DOHH2 (cell line): ENCODE data around the gene ARMC9.

Experiments used
- H3F3A ChIP-seq: fragments of 200-600 bp; sonication (generic), shearing (Covaris generic); 2 replicates; pipeline ENCODE4 v1.6.0; 2016; ENCODE audit warnings: antibody characterized with exemption, mild to moderate bottlenecking; ENCODE audit not compliant: control insufficient read depth, insufficient read depth
- H3K27ac ChIP-seq: fragments of 200-600 bp; sonication (generic); 2 replicates; pipeline ENCODE4 v1.5.1; 2014; ENCODE audit warnings: low read depth, mild to moderate bottlenecking, low read length, moderate library complexity
- H3K27me3 ChIP-seq: fragments of 200-600 bp; sonication (generic); 2 replicates; pipeline ENCODE4 v1.6.1; 2014; ENCODE audit warnings: mild to moderate bottlenecking, low read length, mixed read lengths; ENCODE audit not compliant: control insufficient read depth
- H3K36me3 ChIP-seq: fragments of 200-600 bp; sonication (generic); 2 replicates; pipeline ENCODE4 v1.6.1; 2014; ENCODE audit warnings: mild to moderate bottlenecking, low read length, moderate library complexity, mixed read lengths; ENCODE audit not compliant: control insufficient read depth
- H3K4me1 ChIP-seq: fragments of 200-600 bp; sonication (generic); 2 replicates; pipeline ENCODE4 v1.6.1; 2014; ENCODE audit warnings: mild to moderate bottlenecking, low read length, mixed read lengths; ENCODE audit not compliant: control insufficient read depth
- H3K4me2 ChIP-seq: fragments of 200-600 bp; sonication (generic); 2 replicates; pipeline ENCODE4 v1.6.0; 2014; ENCODE audit warnings: mild to moderate bottlenecking, low read length, moderate library complexity
- H3K4me3 ChIP-seq: fragments of 200-600 bp; sonication (generic); 2 replicates; pipeline ENCODE4 v1.5.1; 2014; ENCODE audit warnings: mild to moderate bottlenecking, low read length, mixed read lengths
- H3K79me2 ChIP-seq: fragments of 200-600 bp; sonication (generic); 2 replicates; pipeline ENCODE4 v1.6.1; 2014; ENCODE audit warnings: mild to moderate bottlenecking, low read length, mixed read lengths; ENCODE audit not compliant: control insufficient read depth
- H3K9me2 ChIP-seq: fragments of 200-600 bp; sonication (generic); replicated peaks from 2 replicates; pipeline ENCODE4 v1.6.1; 2014; ENCODE audit warnings: mild to moderate bottlenecking, low read length, mixed read lengths; ENCODE audit not compliant: control insufficient read depth
- H3K9me3 ChIP-seq: fragments of 200-600 bp; sonication (generic); 2 replicates; pipeline ENCODE4 v1.6.1; 2014; ENCODE audit warnings: antibody characterized with exemption, low read length, mixed read lengths; ENCODE audit not compliant: control insufficient read depth, insufficient read depth
- H4K20me1 ChIP-seq: fragments of 200-600 bp; sonication (generic); 2 replicates; pipeline ENCODE4 v1.6.0; 2014; ENCODE audit warnings: low read depth, mild to moderate bottlenecking, antibody characterized with exemption, low read length, moderate library complexity; ENCODE audit not compliant: control insufficient read depth, insufficient read depth
- EZH2phosphoT487 ChIP-seq: fragments of 200-600 bp; sonication (generic); IDR thresholded peaks from 2 replicates; pipeline ENCODE4 v1.6.1; 2017; ENCODE audit warnings: borderline replicate concordance, mild to moderate bottlenecking, antibody characterized with exemption, low read length, moderate library complexity, mixed read lengths
- TF ChIP-seq, protein P1 (sequence below): fragments of 200-600 bp; sonication (generic); IDR thresholded peaks from one replicate; pipeline ENCODE4 v1.5.1; 2014; ENCODE audit warnings: antibody characterized with exemption, mild to moderate bottlenecking, low read depth, low read length; ENCODE audit not compliant: poor library complexity, severe bottlenecking

Gene ARMC9

DNA sequence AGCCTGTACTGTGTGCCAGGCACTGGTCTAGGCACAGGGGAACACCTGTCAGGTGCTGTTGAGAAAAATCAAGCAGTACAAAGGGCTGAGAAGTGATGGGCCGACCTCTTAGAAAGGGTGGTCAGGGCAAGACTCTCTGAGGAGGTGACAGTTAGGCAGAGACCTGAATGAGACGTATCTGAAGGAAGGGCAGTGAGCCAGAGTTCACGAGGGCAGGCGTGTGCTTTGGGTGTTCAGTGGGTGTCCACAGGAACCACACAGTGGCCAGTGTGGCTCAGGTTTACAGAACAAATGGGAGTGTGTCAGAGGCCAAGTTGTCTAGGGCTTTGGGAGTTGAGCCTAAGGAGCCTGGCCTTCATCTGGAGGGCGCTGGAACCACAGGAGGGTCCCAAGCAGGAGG lies 6.2 kb downstream of the ARMC9 start:
- Histone ChIP-seq H3K79me2 (no peaks in the 10 kb centered on the region), H3K9me2 (no peaks in the 10 kb centered on the region), H3K4me2 (no peak overlapping the region), H3K27me3 (no peaks in the 10 kb centered on the region), H4K20me1 (no peaks in the 10 kb centered on the region), H3K4me3 (no peak overlapping the region), H3F3A (peaks cover 4% of the 10 kb centered on the region; the same call in 1 of the 2 replicates), H3K9me3 (no peaks in the 10 kb centered on the region), H3K4me1 (peaks cover 14% of the 10 kb centered on the region), H3K27ac (no peak overlapping the region), H3K36me3 (no peaks in the 10 kb centered on the region)
- TF ChIP-seq EZH2phosphoT487, result no peak
- TF ChIP-seq, protein P1, sequence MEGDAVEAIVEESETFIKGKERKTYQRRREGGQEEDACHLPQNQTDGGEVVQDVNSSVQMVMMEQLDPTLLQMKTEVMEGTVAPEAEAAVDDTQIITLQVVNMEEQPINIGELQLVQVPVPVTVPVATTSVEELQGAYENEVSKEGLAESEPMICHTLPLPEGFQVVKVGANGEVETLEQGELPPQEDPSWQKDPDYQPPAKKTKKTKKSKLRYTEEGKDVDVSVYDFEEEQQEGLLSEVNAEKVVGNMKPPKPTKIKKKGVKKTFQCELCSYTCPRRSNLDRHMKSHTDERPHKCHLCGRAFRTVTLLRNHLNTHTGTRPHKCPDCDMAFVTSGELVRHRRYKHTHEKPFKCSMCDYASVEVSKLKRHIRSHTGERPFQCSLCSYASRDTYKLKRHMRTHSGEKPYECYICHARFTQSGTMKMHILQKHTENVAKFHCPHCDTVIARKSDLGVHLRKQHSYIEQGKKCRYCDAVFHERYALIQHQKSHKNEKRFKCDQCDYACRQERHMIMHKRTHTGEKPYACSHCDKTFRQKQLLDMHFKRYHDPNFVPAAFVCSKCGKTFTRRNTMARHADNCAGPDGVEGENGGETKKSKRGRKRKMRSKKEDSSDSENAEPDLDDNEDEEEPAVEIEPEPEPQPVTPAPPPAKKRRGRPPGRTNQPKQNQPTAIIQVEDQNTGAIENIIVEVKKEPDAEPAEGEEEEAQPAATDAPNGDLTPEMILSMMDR, result no peak

DNA sequence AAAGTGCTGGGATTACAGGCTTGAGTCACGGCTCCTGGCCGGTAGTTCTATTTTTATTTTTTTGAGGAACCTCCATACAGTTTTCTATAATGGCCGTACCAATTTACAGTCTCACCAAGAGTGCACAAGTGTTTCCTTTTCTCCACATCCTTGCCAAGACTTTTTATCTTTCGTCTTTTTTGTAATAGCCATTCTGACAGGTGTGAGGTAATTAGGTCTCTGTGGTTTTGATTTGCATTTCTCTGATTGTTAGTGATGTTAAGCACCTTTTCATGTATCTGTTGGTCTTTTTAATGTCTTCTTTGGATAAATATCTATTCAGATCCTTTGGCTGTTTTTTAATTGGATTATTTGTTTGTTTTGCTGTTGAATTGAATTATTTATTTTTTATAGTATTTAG lies 9.3 kb downstream of the ARMC9 start:
- Histone ChIP-seq H3K4me1 (peaks cover 14% of the 10 kb centered on the region), H3K27me3 (no peaks in the 10 kb centered on the region), H3K9me2 (no peaks in the 10 kb centered on the region), H3K4me2 (peak overlapping the region; percentile 7), H3K27ac (no peak overlapping the region), H3K4me3 (no peak overlapping the region), H3K79me2 (no peaks in the 10 kb centered on the region), H4K20me1 (no peaks in the 10 kb centered on the region), H3K36me3 (no peaks in the 10 kb centered on the region), H3F3A (peaks cover 4% of the 10 kb centered on the region; the same call in 1 of the 2 replicates), H3K9me3 (no peaks in the 10 kb centered on the region)
- TF ChIP-seq, protein P1, result no peak
- no peak for TF ChIP-seq EZH2phosphoT487

DNA sequence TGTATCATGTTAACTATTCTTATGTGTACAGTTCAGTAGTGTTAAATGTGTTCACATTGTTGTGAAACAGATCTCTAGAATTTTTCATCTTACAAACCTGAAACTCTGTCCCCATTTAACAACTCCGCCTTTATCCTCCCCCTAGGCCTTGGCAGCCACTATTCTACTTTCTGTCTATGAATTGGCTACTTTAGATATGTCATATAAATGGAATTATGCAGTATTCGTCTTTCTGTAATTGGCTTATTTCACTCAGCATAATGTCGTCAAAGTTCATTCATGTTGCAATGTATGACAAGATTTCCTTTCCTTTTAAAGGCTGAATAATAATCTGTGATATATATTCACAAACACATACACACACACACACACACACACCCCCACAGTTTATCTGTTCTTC lies 12.4 kb downstream of the ARMC9 start:
- no peaks in the 10 kb centered on the region for H3K79me2 ChIP-seq
- TF ChIP-seq, protein P1, result no peak
- TF ChIP-seq EZH2phosphoT487, result no peak
- no peaks in the 10 kb centered on the region for H4K20me1 ChIP-seq
- peaks cover 14% of the 10 kb centered on the region for H3K4me1 ChIP-seq
- no peak overlapping the region for H3K27ac ChIP-seq
- no peaks in the 10 kb centered on the region for H3K9me3 ChIP-seq
- H3K36me3 ChIP-seq, result no peaks in the 10 kb centered on the region
- H3K9me2 ChIP-seq, result no peaks in the 10 kb centered on the region
- no peaks in the 10 kb centered on the region for H3K27me3 ChIP-seq
- H3K4me3 ChIP-seq, result no peak overlapping the region
- H3K4me2 ChIP-seq, result no peak overlapping the region
- peaks cover 4% of the 10 kb centered on the region; the same call in 1 of the 2 replicates for H3F3A ChIP-seq

DNA sequence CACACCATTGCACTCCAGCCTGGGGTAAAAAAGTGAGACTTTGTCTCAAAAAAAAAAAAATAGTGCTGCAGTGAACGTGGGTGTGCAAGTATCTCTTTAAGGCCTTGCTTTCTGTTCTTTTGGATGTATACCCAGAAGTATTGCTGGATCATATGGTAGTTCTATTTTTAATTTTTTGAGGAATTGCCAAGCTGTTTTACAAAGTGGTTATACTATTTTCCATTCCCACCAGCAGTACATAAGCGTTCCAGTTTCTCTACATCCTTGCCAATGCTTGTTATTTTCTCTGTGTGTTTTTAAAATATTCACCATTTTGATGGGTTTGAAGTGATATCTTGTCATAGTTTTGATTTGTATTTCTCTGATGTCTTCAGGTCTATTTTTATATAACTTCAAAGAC lies 13.1 kb downstream of the ARMC9 start:
- no peak overlapping the region for H3K4me3 ChIP-seq
- no peaks in the 10 kb centered on the region for H3K9me2 ChIP-seq
- H3K9me3 ChIP-seq, result no peaks in the 10 kb centered on the region
- H3K79me2 ChIP-seq, result no peaks in the 10 kb centered on the region
- no peaks in the 10 kb centered on the region for H3K27me3 ChIP-seq
- H3F3A ChIP-seq, result peaks cover under 1% of the 10 kb centered on the region; the same call in 1 of the 2 replicates
- H3K27ac ChIP-seq, result no peak overlapping the region
- H3K36me3 ChIP-seq, result no peaks in the 10 kb centered on the region
- TF ChIP-seq, protein P1, result no peak
- no peak for TF ChIP-seq EZH2phosphoT487
- H3K4me1 ChIP-seq, result peaks cover 14% of the 10 kb centered on the region
- H4K20me1 ChIP-seq, result no peaks in the 10 kb centered on the region
- no peak overlapping the region for H3K4me2 ChIP-seq
